Keratinocyte (primary cell): Measurements from ENCODE around the gene H2AZ2.

Source experiments
- EZH2 ChIP-seq: IDR thresholded peaks from one replicate; pipeline ENCODE4 v1.6.1; 2012; ENCODE audit warnings: inconsistent platforms, mild to moderate bottlenecking, low read length, moderate library complexity
- TF ChIP-seq, protein P1 (sequence below), 3 experiments: IDR thresholded peaks in 1 of 3; conservative IDR thresholded peaks in 1 of 3; optimal IDR thresholded peaks in 1 of 3; 2 replicates in 2 of 3; 3 replicates in 1 of 3; pipeline versions ENCODE3 to v1.5.1; 2011; ENCODE audit warnings: low read length in 3 of 3, mild to moderate bottlenecking in 3 of 3, moderate library complexity in 2 of 3, control low read depth in 1 of 3, inconsistent platforms in 1 of 3; ENCODE audit not compliant: insufficient read depth in 2 of 3; ENCODE audit errors: extremely low read depth in 1 of 3

DNA sequence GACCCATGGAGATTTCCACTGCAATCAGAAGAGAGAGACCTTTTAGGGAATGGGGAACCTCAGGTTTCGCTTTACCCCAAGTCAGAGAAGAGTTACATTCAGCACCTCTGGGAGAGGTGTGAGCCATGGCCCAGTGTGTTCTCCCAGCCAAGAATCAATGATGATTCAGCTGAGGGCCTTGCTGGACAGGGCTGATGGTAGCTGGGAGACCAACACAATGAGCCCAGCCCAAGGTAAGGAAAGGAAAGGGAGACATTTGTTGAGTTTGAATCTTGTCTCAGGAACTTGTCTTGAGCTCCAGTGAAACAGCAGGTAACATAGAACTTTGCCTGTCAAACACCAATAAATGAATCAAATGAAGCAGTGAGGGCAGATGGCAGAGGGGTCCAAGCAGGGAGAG, 65.4 kb downstream of the H2AZ2 start:
- TF ChIP-seq, protein P1, sequence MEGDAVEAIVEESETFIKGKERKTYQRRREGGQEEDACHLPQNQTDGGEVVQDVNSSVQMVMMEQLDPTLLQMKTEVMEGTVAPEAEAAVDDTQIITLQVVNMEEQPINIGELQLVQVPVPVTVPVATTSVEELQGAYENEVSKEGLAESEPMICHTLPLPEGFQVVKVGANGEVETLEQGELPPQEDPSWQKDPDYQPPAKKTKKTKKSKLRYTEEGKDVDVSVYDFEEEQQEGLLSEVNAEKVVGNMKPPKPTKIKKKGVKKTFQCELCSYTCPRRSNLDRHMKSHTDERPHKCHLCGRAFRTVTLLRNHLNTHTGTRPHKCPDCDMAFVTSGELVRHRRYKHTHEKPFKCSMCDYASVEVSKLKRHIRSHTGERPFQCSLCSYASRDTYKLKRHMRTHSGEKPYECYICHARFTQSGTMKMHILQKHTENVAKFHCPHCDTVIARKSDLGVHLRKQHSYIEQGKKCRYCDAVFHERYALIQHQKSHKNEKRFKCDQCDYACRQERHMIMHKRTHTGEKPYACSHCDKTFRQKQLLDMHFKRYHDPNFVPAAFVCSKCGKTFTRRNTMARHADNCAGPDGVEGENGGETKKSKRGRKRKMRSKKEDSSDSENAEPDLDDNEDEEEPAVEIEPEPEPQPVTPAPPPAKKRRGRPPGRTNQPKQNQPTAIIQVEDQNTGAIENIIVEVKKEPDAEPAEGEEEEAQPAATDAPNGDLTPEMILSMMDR (optimal IDR thresholded peaks at IDR 0.05 in 1 of 3, IDR thresholded peaks at IDR 0.05 in 1 of 3, conservative IDR thresholded peaks at IDR 0.05 in 1 of 3; ENCODE audit: extremely low read depth in 1 of 3, insufficient read depth in 2 of 3, low read length in 3 of 3), result no peak
- TF ChIP-seq EZH2, result no peak
